Mammary epithelial cell (primary cell): ENCODE measurements around the gene TBC1D2.

Source experiments
- EZH2 ChIP-seq: IDR thresholded peaks from 2 replicates; pipeline ENCODE4 v1.6.1; 2012; ENCODE audit warnings: low read length, inconsistent platforms, borderline replicate concordance
- TF ChIP-seq, protein P1 (sequence below), 2 donors: IDR thresholded peaks in 1 of 2; conservative IDR thresholded peaks in 1 of 2; 2 replicates each; pipeline ENCODE4 v1.5.1; 2011 to 2012; ENCODE audit warnings: inconsistent platforms in 2 of 2, low read length in 2 of 2, mild to moderate bottlenecking in 2 of 2, control low read depth in 1 of 2, low read depth in 1 of 2; ENCODE audit not compliant: insufficient read depth in 1 of 2; ENCODE audit errors: extremely low read depth in 1 of 2

DNA sequence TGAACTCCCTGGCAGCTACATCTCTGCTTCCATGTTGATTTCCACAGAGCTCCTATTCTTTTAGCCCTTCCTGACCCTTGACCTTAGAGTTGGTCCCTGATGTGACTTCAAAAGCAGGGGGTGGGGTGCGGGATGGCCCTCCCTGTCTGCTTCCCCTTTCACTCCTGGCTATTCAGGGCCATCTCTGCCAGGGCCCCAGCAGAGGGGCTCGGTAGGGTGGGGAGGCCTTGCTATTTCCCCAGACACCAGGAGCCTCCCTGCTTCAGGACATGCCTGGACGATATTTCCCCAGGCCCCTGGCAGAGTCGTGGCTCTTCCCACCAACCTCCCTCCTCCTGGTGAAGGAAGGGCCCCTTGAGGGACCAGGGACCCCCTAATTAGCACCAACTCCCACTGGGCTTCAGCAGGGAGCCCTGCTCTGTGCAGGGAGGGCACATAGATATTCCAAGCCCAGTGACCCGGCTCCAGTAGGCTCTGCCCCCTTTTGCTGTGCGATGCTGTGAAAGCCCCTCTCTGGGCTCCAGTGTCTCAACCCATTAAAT, 80.3 kb downstream of the TBC1D2 start:
- TF ChIP-seq, protein P1, sequence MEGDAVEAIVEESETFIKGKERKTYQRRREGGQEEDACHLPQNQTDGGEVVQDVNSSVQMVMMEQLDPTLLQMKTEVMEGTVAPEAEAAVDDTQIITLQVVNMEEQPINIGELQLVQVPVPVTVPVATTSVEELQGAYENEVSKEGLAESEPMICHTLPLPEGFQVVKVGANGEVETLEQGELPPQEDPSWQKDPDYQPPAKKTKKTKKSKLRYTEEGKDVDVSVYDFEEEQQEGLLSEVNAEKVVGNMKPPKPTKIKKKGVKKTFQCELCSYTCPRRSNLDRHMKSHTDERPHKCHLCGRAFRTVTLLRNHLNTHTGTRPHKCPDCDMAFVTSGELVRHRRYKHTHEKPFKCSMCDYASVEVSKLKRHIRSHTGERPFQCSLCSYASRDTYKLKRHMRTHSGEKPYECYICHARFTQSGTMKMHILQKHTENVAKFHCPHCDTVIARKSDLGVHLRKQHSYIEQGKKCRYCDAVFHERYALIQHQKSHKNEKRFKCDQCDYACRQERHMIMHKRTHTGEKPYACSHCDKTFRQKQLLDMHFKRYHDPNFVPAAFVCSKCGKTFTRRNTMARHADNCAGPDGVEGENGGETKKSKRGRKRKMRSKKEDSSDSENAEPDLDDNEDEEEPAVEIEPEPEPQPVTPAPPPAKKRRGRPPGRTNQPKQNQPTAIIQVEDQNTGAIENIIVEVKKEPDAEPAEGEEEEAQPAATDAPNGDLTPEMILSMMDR (conservative IDR thresholded peaks at IDR 0.05 in 1 of 2, IDR thresholded peaks at IDR 0.05 in 1 of 2; ENCODE audit: extremely low read depth in 1 of 2, insufficient read depth in 1 of 2, low read depth in 1 of 2, low read length in 2 of 2), result no peak
- TF ChIP-seq EZH2, result no peak
